A673 (cell line): ENCODE results near the gene JOSD1.

Experiments
- CTCF ChIP-seq: fragments of 300-800, 200-600 bp; sonication (generic); conservative IDR thresholded peaks from 2 replicates; pipeline ENCODE4 v1.5.1; 2017; ENCODE audit warnings: low read depth, mild to moderate bottlenecking, antibody characterized with exemption, low read length, moderate library complexity, mixed read lengths
- EZH2 ChIP-seq: fragments of 200-600 bp; sonication (generic); IDR thresholded peaks from 2 replicates; pipeline ENCODE4 v1.6.1; 2017; ENCODE audit warnings: borderline replicate concordance, low read depth, mild to moderate bottlenecking, mixed read lengths, antibody characterized with exemption, low read length; ENCODE audit not compliant: poor library complexity, severe bottlenecking

- no peak for TF ChIP-seq CTCF
- no peak for TF ChIP-seq EZH2
Measured at GRCh38 chr22:38738475-38739070, 37.8 kb upstream of the JOSD1 start.
